ENCODE measurements around the gene UHRF2.
"Not testable (repeated sequence)": the region's sequence is repeated elsewhere in the genome, so short reads cannot be mapped to it uniquely, and the experiment has no call there.

Gene UHRF2

DNA sequence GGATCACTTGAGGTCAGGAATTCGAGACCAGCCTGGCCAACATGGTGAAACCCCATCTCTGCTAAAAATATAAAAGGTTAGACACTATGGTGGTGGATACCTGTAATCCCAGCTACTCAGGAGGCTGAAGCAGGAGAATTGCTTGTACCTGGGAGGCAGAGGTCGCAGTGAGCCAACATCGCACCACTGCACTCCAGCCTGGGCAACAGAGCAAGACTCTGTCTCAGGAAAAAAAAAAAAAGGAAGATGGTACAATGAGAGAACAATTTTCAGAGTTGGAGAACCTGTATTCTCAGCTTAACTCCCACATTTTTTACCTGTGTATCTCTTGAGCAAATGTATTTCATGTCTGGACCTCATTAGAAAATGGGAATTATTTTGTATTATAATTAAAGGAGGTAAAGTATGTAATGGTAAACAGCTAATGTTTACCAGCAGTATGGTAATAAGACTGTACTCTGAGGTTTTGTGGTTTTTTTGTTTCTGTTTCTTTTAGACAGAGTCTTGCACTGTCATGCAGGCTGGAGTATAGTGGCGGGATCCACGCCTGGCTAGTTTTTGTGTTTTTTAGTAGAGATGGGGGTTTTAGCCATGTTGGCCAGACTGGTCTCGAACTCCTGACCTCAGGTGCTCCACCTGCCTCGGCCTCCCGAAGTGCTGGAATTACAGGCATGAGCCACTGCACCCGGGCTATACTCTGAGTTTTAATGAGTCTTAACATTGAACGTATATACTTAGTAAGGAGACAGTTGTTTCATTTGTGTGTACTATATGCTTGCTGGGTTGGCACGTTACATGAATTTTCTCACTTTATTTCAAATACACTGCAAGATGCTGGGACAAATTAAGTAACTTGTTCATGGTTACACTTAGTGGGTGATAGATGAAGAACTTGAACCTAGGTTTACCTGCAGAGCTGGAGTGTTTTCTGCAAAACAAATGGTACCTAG, 16.2 kb downstream of the UHRF2 start:
- no peak for DNase-seq

DNA sequence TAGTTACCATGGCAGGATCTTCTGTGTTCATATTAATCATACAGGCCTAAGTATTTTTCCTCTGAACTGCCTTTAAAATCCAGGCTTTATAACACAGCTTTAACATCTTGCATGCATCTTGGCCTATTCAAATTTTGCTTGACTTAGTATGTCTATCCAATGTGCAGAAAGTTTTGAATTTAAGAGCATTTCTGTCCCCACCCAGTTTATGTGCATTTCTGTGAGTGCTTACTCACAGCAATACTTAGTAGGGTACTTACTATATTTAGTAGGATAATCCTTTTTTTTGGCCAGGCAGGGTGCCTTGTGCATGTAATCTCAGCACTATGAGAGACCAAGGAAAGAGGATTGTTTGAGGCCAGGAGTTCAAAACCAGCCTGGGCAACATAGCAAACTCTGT, 18.0 kb downstream of the UHRF2 start:
- DNase-seq: no peak

DNA sequence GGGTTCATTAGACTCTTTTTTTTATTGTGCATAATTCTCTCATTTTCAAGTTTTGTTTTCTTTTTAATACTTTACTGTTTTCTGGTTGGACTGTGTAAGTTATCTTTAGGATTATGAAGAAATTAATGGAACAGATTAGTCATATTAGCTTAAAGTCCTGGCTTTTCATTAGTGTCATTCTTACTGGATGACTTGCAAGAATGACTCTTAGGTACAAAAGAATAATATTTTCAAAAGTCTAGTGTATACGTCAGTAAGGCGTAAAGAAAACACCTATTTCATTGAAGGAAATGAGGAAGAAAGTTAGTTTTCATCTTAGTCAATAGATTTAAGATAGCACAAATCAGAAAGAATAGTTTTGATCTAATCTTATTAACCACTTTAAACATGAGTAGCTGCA, 20.4 kb downstream of the UHRF2 start:
- DNase-seq: no peak

DNA sequence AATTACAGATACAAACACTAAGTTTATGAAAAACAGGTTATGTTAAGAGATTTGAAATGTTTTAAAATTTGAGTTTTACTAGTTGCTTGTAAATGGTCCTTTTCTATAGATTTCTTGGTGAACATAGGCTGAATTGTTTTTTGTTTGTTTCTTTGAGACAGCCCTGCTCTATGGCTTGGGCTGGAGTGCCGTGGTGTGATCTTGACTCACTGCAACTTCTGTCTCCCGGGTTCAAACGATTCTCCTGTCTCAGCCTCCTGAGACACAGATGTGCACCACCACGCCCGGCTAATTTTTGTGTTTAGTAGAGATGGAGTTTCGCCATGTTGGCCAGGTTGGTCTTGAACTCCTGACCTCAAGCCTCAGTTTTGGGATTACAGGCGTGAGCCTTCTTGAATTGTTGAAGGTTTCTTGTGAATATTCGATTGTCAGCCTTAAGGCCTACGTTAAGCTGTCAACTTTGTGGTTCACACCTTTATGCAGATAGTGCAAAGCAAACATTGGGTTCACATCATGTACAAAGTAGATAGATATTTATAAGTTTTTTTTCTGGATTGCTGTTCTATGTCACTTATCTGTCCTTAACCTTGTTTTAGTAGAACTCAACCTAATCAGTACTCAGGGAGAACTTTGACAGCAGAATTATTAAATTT, 26.2 kb downstream of the UHRF2 start:
- DNase-seq: no peak

DNA sequence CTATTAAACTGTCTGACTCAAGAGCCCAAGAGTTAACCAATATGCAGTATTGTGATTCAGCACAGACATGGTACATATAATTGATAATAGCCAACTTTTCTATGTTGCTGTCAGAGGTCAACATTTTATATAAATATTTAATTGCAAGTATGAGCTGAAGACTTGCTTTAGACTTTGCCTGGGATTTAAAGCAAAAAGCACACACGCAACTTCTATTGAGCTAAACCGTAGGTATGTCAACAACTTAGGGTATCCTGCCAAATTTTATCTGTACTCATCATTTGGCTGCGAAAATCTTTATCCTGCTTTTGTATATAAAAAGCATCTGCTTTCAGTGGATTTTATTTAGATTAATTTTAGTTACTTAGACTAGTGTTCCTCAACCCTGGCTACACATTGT, 27.4 kb downstream of the UHRF2 start:
- DNase-seq: no peak

DNA sequence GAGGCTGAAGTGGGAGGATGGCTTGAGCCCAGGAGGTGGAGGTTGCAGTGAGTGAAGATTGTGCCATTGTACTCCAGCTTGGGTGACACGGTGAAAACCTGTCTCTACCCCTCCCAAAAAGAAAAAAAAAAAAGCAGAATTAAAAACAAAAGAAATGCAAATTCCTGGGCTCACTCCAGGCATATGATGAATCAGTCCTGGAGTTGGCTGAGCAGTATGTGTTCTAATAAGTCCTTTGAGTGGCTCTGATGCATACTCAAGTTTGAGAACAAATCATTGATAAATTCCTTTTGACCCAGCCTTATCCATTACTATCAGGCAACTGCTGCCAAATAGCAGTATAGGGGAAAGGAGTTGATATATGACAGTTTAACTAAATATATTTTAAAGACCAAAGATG, 28.3 kb downstream of the UHRF2 start:
- DNase-seq: no peak

DNA sequence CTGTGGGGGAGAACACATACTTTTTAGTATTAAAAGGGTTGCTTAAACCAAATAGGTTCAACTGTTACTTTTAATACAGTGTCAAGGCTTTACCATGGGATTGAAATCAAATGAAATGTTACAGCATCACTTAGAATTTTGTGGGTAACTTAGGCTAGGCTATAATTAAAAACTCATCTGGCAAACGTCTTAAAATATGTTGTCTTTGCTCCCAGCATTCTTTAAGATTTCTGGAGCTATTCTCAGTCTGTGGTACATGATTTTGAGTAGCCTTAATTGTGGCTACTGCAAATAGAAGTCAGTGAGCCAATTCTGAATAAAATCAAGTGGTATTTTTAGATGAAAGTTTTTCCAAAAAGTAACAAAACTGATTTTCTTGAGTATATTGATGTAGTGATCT, 30.7 kb downstream of the UHRF2 start:
- DNase-seq: no peak

DNA sequence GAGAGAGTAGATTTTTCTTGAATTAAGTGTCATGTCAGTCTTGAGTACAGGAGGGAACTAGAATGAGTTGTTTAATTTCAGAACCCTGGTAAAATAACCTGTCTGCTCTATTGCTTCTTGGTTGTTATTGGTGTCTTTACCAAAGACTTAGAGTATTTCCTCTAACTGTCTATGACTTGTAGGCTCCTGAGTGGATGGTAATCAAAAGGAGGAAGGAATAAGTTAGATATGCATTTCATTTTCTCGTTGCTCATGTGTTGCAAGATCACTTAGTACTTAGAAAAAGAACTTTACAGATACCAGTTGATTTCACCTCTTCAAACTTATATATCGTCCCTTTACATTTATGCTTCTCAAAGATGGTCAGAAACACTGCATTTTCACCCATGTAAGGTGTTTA, 31.1 kb downstream of the UHRF2 start:
- DNase-seq: no peak

DNA sequence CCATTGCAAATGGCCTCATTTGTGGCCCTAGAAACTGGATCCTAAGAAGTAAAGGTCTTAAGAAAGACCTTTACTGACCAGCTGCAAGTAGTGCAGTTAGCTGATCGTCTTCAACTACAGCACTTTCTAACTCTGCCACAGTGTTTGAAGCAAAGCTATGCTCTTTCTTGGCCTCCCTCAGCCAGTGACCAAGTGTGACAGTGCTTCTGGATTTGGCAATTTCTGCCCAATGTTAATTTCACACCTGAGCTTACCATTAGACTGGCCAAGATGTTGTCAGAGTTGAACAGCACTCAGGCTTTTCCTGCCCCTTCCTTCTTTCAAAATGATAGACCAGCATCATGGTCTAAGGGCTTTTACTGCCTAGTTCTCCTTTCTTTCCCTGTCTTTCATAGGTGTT, 36.1 kb downstream of the UHRF2 start:
- DNase-seq: no peak

DNA sequence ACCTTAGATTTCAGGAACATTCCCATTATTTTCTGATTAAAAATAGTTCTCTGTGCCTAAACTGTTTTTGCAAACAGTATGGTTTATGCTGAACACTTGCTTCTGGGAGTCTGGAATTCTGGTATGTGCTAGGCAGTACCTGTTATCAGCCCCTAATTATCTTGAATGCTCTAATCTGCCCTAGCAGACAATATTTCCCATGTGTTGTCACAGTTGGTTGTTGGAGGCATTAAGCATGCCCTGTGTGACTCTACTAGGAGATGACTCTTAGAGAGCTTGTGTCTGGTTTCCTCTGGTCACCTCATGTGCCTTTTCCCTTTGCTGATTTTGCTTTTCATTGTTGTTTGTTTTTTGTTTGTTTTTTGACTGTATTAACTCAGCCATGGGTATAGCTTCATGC, 36.6 kb downstream of the UHRF2 start:
- no peak for DNase-seq

DNA sequence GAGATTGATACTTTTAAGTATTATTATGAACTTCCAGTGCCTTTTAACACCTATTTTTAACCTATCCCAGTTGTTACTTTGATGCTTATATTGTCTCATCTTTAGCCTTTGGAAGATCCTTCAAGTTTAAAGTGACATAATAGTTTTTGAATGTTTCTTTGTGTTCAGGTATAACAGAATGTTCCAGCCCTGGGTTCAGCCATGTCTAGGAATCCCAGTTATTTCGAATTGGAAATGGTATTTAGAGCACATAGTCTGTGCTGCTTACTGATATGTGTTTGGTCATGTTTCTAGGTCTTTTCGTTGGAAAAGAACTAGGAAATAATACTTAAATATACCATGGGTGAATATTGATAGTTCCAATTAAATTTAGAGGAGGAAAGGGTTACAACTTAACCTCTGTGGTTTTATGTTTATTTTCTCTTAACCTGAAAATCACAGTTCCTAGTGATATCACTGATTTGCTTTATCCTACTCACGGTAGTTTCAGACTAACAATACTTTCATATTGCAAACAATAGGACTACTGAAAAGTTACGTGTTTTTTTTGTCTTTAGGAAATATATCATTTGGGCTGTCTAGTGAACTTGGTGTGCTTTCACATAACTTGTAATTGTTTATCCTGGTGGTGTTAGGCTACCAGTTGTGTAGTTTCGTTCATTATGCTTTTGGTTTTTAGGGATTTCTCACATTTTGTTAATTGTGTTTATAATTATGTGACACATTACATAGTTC, 37.8 kb downstream of the UHRF2 start:
- no peak for DNase-seq

DNA sequence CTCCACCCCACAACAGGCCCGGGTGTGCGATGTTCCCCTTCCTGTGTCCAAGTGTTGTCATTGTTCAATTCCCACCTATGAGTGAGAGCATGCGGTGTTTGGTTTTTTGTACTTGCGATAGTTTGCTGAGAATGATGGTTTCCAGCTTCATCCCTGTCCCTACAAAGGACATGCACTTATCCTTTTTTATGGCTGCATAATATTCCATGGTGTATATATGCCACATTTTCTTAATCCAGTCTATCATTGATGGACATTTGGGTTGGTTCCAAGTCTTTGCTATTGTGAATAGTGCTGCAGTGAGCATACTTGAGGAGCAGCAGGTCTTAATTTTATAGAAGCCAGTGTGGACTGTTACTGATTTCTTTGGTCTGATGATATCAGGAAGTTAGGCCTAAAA, 42.3 kb downstream of the UHRF2 start:
- not testable (repeated sequence) for DNase-seq

DNA sequence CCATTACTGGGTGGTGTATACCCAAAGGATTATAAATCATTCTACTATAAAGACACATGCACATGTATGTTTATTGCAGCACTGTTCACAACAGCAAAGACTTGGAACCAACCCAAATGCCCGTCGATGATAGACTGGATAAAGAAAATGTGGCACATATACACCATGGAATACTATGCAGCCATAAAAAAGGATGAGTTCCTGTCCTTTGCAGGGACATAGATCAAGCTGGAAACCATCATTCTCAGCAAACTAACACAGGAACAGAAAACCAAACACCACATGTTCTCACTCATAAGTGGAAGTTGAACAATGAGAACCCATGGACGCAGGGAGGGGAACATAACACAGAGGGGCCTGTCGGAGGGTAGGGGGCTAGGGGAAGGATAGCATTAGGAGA, 45.7 kb downstream of the UHRF2 start:
- not testable (repeated sequence) for DNase-seq

DNA sequence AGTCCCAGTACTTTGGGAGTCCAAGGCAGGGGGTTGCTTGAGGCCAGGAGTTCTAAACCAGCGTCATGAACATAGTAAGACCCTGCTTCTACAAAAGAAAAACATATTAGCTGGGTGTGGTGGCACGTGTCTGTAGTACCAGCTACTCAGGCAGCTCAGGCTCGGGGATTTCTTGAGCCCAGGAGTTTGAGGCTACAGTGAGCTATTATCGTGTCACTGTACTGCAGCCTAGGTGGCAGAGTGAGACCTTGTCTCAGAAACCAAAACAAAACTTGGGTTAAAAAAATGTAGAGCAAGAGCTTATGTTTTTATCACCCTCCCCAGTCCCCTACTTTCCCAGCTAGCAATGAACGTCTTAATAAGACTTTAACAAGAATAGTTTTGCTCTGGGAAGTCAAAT, 46.7 kb downstream of the UHRF2 start:
- DNase-seq: no peak

DNA sequence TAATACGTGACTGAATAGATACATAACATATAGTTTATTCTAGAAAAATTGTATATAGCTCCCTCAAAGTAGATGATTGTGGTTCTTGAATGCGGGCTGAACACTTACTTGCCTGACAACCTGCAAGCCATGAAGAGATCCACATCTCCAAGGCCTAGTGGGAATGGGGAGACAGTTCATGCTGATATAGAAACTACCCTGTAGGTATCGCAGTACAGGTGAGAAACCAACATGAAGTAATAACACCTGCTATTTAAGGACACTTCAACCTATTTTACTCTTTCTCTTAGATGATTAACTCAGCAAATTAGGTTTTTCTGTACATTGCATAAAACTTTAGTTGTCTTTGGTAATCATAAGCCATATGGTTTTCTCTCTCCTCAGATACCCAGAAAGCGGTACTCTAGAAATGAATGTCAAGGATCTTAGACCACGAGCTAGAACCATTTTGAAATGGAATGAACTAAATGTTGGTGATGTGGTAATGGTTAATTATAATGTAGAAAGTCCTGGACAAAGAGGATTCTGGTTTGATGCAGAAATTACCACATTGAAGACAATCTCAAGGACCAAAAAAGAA, 47.3 kb downstream of the UHRF2 start:
- DNase-seq: no peak

DNA sequence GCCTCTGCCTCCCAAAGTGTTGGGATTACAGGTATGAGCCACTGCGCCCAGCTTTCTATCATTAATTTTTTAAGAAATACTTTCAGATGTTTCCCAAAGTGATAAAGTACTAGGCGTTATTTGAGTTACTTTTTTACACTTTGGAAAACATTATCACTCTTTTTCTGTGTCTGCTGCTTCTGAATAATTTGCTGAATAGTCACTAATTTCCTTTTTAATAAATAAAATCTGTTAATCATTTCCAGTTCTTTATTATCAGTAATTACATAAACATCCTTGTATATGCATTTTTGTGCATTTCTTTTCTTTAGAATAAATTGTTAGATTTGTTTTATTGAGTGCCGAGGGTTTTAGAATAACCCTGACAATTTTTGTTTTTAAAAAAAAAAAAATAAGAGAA, 48.6 kb downstream of the UHRF2 start:
- no peak for DNase-seq

DNA sequence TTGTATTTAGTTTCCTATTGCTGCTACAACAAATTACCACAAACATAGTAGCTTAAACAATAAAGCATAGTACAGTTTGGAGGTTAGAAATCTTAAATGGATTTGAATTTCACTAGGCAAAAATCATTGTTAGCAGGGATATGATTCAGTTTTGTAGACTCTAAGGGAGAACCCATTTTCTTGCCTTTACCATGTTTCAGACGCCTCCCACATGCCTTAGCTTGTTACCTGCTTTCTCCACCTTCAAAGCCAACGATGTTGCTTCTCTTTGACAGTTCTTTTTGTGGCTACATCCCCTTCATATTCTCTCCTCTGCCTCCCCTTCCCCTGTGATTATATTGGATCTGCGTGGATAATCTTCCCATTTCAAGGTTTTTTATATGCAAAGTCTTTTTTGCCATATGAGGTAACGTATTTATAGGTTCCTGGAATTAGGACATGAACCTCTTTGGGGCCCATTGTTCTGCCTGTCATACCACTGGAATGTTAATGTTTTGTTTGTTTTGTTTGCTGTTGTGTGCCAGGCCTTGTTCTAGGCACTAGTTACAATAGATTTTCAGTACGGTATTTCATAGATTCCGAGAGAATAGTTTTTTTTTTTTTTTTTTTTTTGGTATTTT, 54.1 kb downstream of the UHRF2 start:
- peak in 1 of 14 donors; percentile 19 for DNase-seq

DNA sequence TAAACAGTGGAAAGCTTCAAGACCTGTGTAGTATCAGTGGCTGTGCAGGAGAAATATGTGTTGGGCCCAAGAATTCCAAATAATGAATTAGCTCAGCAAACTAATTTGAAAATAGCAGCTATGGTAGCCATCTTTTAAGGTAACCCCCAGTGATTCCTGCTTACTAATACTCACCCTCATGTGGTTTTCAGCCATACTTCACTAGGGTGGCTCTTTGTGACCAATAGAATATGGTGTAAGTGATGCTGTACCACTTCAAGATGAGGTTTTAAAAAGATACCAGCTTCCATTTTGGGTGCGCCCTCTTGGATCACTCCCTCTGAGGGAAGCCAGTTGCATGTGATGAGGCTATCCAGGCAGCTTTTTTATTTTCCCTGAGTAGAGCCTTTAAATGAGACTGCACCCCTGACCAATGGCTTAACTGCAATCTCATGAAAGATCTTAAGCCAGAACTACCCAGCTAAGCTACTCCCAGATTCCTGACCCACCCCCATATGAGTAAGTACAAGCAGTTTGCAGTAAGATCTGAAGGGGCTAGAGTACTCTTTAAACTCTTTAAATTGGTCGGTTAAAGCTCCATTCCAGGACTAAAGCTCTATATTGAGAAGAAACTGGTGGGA, 58.3 kb downstream of the UHRF2 start:
- DNase-seq: no peak

DNA sequence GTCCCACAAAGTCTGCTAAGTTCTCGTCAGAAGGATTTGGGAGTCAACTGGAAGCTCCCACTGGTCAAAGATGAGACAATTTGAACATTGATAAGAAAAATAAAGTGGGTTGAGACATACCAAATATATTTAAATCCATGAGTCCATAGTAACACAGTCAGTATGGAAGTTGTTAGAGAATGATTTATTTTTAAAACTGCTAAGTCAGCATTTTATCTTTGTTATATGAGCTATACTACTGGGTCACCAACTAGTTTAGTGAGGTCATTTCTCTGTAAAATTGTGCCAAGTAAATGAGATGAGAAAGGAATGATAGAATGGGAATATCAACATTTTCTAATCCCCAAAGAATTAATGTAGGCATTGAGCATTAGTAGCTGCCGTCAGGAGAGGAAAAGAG, 60.2 kb downstream of the UHRF2 start:
- no peak for DNase-seq

DNA sequence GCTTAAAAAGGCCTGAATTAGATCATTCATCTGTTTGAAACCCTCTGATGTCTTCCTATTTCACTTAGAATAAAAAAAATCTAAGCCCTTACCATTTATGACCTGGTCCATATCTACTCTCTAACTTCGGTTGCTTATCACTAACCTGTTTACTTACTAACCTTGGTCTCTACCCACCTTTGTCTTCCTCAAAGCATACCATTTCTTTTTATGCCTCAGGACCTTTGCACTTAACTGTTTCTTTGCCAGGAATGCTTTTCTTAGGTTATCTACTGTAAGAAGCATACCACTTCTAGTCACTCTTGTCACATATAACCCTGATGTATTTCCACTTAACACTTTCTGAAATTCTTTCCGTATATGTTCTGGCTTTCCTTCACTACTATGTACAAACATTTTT, 67.0 kb downstream of the UHRF2 start:
- no peak for DNase-seq

DNA sequence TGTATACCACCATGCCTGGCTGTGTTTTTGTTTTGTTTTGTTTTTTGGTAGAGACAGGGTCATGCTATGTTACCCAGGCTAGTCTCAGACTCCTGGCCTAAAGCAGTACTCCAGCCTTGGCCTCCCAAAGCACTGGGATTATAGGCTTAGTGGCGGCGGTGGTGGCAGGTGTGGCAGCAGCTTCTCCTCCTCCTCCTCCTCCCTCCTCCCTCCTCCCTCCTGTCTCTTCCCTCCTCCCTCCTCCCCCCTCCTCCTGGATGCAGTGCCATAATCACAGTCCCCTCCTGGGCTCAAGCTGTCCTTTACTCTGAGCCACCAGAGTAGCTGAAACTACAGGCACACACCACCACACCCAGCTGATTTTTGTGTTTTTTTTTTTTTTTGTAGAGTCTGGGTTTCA, 71.2 kb downstream of the UHRF2 start:
- peak in 1 of 14 donors; percentile 54 for DNase-seq

DNA sequence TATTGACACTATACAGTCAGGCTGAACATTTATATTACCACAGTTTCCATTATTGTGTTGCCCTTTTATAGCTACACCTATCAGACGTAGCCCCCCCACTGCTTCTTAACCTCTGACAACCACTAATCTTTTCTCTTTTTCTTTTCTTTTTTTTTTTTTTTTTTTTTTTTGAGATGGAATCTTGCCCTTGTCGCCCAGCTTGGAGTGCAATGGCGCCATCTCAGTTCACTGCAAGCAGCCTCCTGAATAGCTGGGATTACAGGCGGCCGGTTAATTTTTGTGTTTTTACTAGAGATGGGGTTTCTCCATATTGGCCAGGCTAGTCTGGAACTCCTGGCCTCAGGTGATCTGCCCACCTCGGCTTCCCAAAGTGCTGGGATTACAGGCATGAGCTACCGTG, 75.4 kb downstream of the UHRF2 start:
- no peak for DNase-seq
